Thyroid gland (tissue), 4 donors: ENCODE results near the gene PCDH1. TPM values are rescaled to one million over a fixed set of nuclear protein-coding genes. Genes with fewer than 3 reads are reported as not detected.

Experiments used
- DNase-seq, 2 donors: peaks; one replicate each; pipeline ENCODE4 v3.0.0-alpha.2; 2019
- H3K27ac ChIP-seq, 3 donors: fragments of 200-600 bp; sonication (generic); 1 replicate in 2 of 3; 2 replicates in 1 of 3; pipeline ENCODE4 v1.5.1; 2016 to 2019; ENCODE audit warnings: mild to moderate bottlenecking in 1 of 3, moderate library complexity in 1 of 3
- H3K27me3 ChIP-seq: fragments of 200-600 bp; sonication (generic); one replicate; pipeline ENCODE4 v1.5.1; 2019
- H3K36me3 ChIP-seq, 2 donors: fragments of 200-600 bp; sonication (generic); one replicate each; pipeline ENCODE4 v1.5.1; 2016 to 2019
- H3K4me1 ChIP-seq, 2 donors: fragments of 200-600 bp; sonication (generic); one replicate each; pipeline ENCODE4 v1.5.1; 2017 to 2019
- H3K4me3 ChIP-seq, 3 donors: fragments of 200-600 bp; sonication (generic); replicated peaks in 1 of 3; 1 replicate in 2 of 3; 2 replicates in 1 of 3; pipeline ENCODE4 v1.5.1; 2016; ENCODE audit warnings: mild to moderate bottlenecking in 1 of 3
- H3K9me3 ChIP-seq: fragments of 200-600 bp; sonication (generic); one replicate; pipeline ENCODE4 v1.5.1; 2017
- CTCF ChIP-seq, 6 experiments: fragments of 200-600 bp in 3 of 6; fragments of 450-650 bp in 3 of 6; sonication (generic) in 3 of 6; IDR thresholded peaks; one replicate each; pipeline ENCODE4 v1.5.1; 2016 to 2019; ENCODE audit warnings: antibody characterized with exemption in 6 of 6, mild to moderate bottlenecking in 2 of 6, inconsistent platforms in 1 of 6, moderate library complexity in 1 of 6
- POLR2A ChIP-seq, 2 donors: fragments of 450-650 bp; IDR thresholded peaks; one replicate each; pipeline ENCODE4 v1.6.1; 2017; ENCODE audit warnings: antibody characterized with exemption in 2 of 2, mild to moderate bottlenecking in 2 of 2, moderate library complexity in 1 of 2
- WGBS, 2 donors: methylation state at CpG; one replicate each; pipeline ENCODE4 v1.1.5; 2017; 5-methylcytosine and 5-hydroxymethylcytosine counted together
- intact Hi-C: fragments of 100-400 bp; cut with DNase I; formaldehyde crosslinking; loops from one replicate; pipeline ENCODE4 v1.15.1; 2023
- total RNA-seq, 4 donors: library from RNA; depleted of rRNA; stranded (reverse); fragments of >200 nt; gene quantifications; one replicate each; pipeline ENCODE4 v1.2.3, GENCODE V29; 2016

The PCDH1 gene
- total RNA-seq, 4 donors from 2014 or later: 23.4 to 76.2 (median 37.5) TPM

GRCh38 chr5:141862936-141863543 is 15.2 kb downstream of the PCDH1 start:
- H3K36me3 ChIP-seq: peaks cover 0 to 19% of the 10 kb centered on the region in 2 donors
- peaks cover 16 to 31% of the 10 kb centered on the region in 2 donors for H3K4me1 ChIP-seq
- intact Hi-C loops: no loop called here
- no peak for DNase-seq
- TF ChIP-seq POLR2A (IDR thresholded peaks at IDR 0.05) (no peak), CTCF (IDR thresholded peaks at IDR 0.05) (no peak)
- no peak overlapping the region for H3K4me3 ChIP-seq
- H3K27me3 ChIP-seq: no peaks in the 10 kb centered on the region
- 84 to 95% methylated on average over 12 to 13 of the region's 16 CpGs for WGBS, 2 donors
- no peak overlapping the region for H3K27ac ChIP-seq
- no peaks in the 10 kb centered on the region for H3K9me3 ChIP-seq

- Histone ChIP-seq H3K9me3 (no peaks in the 10 kb centered on the region), H3K27me3 (no peaks in the 10 kb centered on the region), H3K4me3 (no peak overlapping the region), H3K27ac (no peak overlapping the region), H3K36me3 (peaks cover 0 to 19% of the 10 kb centered on the region in 2 donors), H3K4me1 (peaks cover 18 to 25% of the 10 kb centered on the region in 2 donors)
- intact Hi-C loops: no loop called here
- DNase-seq: no peak
- 78 to 83% methylated on average over 5 of the region's 5 CpGs for WGBS, 2 donors
- no peak for TF ChIP-seq POLR2A (IDR thresholded peaks at IDR 0.05)
Observed at GRCh38 chr5:141861194-141861593, 17.0 kb downstream of the PCDH1 start.

DNA sequence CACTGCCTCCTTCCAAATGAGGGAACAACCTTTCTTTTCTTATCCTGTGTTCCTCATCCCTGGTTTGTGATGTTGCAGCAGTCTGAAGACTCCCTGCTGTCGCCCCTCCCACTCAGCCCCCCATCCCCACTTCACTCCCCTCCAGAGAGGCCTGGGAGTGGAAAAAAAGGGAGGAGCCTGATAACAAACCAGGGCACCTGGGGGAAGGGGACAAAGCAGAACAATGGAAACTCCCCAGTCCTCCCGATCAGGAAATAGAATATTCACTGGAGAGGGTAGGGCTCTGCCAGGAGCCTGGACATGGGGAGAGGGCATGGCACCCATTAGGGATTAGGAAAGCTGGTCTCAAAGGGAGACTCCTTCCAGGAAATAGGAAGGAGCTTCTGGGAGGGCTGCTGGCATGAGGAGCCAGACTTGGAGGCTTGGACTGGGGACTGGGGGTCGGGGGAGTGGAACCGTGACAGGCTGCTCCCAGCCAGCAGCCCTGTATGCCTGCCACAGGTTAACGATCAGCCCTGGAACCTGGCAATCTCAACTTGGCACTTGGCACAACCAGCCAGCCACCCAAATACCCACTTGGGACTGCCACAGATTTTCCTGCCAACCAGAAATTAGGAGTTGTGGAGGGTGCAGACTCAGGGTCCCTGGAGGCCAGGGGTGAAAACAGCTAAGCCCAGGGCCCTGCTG is 20.0 kb downstream of the PCDH1 start:
- TF ChIP-seq CTCF (IDR thresholded peaks at IDR 0.05) (no peak), POLR2A (IDR thresholded peaks at IDR 0.05) (no peak)
- Histone ChIP-seq H3K9me3 (no peaks in the 10 kb centered on the region), H3K4me1 (peaks cover 9 to 18% of the 10 kb centered on the region in 2 donors), H3K27ac (peak overlapping the region; percentile 10 to 49 (median 17)), H3K27me3 (no peaks in the 10 kb centered on the region), H3K36me3 (peaks cover 0 to 4% of the 10 kb centered on the region in 2 donors), H3K4me3 (no peak overlapping the region)
- WGBS, 2 donors: 7 to 20% methylated on average over 2 to 5 of the region's 5 CpGs
- peak in 1 of 2 donors; percentile 25 for DNase-seq
- intact Hi-C loops: no loop called here

DNA sequence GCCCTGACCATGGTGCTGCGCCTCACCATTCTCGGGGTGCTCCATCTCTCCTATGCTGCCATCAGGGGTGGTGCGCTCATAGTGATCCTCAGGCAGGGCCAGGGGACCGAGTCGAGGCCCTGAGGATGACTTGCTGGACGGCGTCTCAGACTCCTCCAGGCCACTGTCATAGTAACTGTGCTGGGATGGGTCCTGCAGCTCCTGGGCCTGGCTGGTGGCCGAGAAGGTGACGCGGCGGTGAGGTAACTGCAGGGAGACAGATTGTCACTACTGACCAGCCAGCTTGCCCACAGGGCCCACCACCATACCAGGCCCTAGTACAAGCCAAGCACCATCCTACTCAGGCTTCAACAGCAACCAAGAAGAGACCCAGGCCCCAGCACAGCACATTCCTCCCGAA is 21.0 kb downstream of the PCDH1 start:
- no peak for DNase-seq
- H3K9me3 ChIP-seq: no peaks in the 10 kb centered on the region
- intact Hi-C loops: no loop called here
- H3K4me3 ChIP-seq: no peak overlapping the region
- no peaks in the 10 kb centered on the region for H3K27me3 ChIP-seq
- peaks cover 9 to 18% of the 10 kb centered on the region in 2 donors for H3K4me1 ChIP-seq
- no peak for TF ChIP-seq CTCF (IDR thresholded peaks at IDR 0.05)
- no peak for TF ChIP-seq POLR2A (IDR thresholded peaks at IDR 0.05)
- peak overlapping the region in 1 of 3 donors; percentile 17 for H3K27ac ChIP-seq
- WGBS, 2 donors: 94 to 100% methylated on average over 5 to 12 of the region's 12 CpGs
- no peaks in the 10 kb centered on the region for H3K36me3 ChIP-seq

DNA sequence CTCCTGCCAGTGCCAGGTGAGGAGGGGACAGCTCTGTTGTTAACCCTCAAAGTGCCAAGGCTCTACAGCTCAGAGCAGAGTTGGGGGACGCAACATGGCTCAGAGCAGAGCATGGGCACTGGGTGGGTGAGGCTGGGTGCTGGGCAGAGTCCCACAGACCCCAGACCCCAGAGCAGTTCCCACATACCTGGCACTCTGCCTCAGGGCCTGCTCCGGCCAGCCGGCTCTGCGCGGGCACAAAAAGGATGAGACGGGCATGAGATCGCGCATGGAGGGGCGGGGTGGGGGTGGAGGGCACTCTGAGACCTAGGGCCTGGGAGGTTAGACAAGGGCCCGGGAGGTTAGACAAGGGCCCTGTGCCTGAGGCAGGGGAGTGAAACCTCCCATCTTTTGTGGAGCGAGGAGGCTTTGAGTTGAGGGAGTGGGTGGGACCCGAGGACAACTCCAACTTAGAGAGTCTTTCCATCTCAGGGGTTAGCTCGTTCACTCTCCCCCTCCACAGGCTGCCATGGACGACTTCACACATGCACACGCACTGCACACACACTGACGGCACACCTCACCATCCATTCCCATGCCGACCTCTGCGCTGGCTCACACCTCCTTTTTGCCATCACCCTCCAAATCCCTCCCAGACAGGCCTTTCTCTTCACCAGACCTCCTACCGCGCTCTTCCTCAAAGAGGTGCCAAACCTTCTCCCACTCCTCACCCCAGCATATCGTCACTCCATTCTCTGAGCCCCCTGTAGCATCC is 22.0 kb downstream of the PCDH1 start:
- TF ChIP-seq CTCF (IDR thresholded peaks at IDR 0.05) (no peak), POLR2A (IDR thresholded peaks at IDR 0.05) (no peak)
- no peaks in the 10 kb centered on the region for H3K27me3 ChIP-seq

More for the DNA sequence above, 22.0 kb downstream of the PCDH1 start:
- WGBS, 2 donors: 87 to 89% methylated on average over 19 to 21 of the region's 21 CpGs
- H3K36me3 ChIP-seq: no peaks in the 10 kb centered on the region
- H3K4me1 ChIP-seq: peaks cover 9 to 18% of the 10 kb centered on the region in 2 donors
- no peak overlapping the region for H3K27ac ChIP-seq
- intact Hi-C loops: no loop called here
- H3K9me3 ChIP-seq: no peaks in the 10 kb centered on the region
- DNase-seq: no peak
- H3K4me3 ChIP-seq: no peak overlapping the region
